NAMALWA (cell line): ENCODE data around the gene RNU1-3.
"Not testable (repeated sequence)": the region's sequence is repeated elsewhere in the genome, so short reads cannot be mapped to it uniquely, and the experiment has no call there.

Source experiments
- DNase-seq: peaks from one replicate; pipeline ENCODE4 v3.0.0-alpha.2; 2015; ENCODE audit warnings: low spot score

The RNU1-3 gene

GRCh38 chr1:16636551-16637195, 30.1 kb downstream of the RNU1-3 start:
- not testable (repeated sequence) for DNase-seq

DNA sequence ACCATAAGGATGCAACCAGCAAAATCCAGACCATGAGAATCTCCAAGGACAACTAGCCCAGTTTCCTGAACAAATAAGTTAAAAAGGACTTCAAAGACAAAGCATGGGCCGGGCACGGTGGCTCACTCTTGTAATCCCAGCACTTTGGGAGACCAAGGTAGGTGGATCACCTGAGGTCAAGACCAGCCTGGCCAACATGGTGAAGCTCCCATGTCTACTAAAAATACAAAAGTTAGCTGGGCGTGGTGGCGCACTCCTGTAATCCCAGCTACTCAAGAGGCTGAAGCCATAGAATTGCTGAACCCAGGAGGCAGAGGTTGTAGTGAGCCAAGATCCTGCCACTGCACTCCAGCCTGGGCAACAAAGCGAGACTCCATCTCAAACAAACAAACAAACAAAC, 30.8 kb downstream of the RNU1-3 start:
- not testable (repeated sequence) for DNase-seq

DNA sequence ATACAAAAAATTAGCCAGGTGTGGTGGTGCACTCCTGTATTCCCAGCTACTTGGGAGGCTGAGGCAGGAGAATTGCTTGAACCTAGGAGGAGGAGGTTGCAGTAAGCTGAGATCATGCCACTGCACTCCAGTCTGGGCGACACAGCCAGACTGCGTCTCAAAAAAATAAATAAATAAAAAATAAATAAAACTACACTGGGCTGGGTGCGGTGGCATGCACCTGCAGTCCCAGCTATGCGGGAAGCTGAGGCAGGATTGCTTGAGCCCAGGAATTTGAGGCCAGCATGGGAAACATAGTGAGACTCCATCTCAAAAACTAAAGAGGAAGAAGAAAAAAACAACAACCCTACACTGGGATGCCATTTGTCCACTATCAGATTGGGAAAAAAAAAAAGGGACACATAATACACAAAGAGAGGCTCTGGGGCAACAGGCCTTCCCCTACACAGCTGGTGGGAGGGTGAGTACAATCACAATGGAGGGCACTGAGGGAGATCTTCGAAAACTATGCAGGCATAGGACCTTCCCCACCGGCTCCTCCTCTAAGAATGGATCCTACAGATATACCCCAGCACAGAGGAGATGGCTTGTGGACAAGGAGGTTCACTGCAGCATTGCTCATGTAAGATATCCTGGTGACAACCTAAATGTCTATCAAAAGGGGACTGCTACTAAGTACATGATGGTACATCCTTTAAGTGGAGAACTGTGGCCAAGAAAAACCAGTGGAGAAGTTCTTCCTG, 33.0 kb downstream of the RNU1-3 start:
- DNase-seq, result not testable (repeated sequence)

- DNase-seq, result not testable (repeated sequence)
Measured at GRCh38 chr1:16632044-16632850, 34.5 kb downstream of the RNU1-3 start.

DNA sequence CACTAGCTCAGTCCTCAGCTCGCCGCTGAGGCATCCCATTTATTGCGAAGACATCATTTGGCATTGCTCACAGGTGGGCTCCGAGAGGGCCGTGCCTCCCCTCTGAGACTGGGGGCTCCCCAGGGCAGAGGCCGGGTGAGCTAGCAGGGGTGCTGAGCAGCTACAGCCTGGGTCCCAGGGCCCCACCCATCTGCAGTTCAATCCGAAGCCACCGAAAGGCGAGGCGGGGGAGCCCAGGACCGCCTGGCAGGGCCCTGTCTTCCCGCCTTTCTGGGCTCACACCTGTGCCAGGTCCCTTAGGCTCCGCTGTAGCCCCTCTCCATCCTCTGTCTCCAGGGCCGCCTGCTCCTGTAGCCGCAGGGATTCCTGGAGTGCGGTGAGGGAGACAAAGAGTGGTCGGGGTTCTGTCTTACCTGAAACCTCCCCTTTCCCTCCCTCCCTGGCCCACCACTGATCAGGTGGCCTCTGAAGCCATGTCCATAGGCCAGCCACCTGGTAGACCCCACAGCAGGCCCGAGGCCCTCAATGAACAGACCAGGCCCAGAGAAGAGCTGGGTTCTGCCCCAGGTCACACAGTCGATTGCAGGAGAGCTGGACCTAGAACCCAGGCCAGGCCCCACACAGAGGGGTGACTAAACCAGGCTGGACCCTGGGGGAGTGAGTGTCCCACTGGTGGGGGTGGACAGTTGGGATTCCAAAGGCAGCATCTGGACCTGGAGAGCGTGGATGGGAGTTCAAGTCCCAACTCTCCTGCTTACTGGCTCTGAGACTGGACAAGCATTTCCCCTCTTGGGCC, 35.3 kb downstream of the RNU1-3 start:
- DNase-seq, result no peak

GRCh38 chr1:16630661-16631247, 36.0 kb downstream of the RNU1-3 start:
- DNase-seq, result no peak

- DNase-seq, result not testable (repeated sequence)
Measured at GRCh38 chr1:16629916-16630530, 36.7 kb downstream of the RNU1-3 start.

DNA sequence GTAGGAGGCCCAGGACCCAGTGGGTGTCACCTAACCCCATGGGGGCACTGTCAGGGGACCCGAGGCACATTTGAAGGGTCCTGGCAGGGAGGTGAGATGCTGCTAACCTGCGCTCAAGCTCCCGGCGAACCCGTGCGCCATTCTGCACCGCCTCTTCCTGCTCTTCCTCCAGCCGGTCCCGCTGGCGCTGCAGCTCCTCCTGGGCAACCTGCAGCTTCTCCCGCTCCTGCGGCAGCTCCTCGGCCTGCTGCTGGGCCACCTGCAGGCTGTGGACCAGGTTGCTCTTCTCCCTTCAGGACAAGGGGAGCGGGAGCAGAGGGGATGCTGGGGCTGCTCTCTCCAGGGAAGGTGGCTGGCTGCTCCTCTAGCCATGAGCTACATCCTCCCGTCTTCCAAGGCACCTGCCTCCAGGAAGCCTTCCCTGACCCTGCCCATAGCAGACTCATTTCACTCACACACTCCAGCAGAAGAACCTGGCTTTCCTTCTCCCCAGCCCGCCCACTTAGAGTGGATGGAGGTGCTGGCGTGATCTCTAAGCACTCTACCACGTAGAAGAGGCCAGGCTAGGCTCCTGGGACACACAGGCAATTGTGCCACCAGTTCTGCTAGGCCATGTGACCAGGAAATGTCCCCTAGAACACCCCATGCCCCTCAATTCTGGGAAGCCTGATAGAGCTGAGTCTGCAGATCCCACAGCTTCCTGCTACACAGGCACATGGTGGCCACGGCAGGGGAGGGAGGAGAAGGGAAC, 38.2 kb downstream of the RNU1-3 start:
- peak; percentile 55 for DNase-seq

DNA sequence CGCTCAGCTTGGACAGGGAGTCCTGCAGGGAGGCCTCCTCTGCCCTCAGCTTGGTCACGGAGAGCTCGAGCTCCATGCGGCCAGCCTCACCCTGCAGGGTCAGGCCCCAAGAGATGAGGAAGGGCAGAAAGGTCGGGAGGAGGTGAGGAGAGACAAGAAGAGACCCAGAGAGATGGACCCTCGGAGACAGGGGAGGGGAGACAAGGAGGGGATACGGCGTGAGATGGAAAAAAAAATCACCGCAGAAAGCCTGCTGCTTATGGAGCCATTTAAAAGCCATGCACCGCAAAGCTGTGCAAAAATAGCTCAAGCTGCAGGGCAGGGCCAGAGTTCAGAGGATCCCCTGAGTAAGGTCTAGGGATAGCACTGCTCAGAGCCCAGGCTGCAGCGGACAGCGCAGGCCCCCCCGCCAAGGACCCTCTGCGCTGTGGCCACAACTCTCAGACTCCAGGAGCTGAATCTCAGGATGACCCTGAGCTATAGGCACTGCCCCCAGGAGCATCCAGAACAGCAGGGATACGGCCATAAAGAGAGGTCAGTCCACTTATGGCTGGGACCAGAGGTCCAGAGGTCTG, 40.3 kb downstream of the RNU1-3 start:
- DNase-seq, result not testable (repeated sequence)

DNA sequence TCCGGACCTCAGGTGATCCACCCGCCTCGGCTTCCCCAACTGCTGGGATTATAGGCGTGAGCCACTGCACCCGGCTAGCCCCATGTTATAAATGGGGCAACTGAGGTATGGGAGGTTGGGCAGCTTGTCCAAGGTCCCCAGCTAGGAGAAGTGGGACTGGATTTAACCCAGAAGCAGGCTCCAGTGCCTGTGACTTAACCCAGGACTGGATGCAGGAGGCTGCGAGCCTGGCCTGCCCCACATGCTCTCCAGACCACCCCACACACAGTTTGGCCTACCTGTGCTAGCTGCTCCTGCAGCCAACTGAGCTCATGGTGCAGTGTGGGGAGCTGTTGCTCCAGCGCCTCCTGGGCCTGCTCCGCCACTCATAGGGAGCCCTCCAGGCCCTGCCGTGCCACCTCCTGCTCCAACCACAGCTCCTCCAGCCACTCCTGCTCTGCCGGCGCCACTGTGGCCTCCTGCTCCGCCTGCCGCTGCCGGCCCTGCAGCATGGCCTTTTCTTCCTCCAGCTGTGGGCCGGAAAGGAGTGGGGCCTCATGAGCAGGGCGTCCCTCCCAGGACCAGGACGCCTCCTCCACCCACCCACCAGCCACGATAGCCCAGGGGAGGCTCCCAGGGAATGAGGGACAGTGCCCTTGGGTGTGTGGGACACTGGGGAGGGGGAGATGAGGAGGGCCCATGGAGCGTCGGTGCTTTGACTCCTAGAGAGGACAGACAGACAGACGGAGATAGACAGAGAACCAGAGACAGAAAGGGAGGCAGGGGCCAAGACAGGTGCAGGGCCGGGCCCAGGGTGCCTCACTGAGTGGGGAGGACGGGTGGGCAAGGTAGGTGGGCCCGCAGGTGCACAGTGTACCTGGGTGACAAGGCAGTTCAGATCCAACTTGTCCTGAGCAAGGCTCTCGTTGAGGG, 41.0 kb downstream of the RNU1-3 start:
- DNase-seq, result no peak

- peak; percentile 95 for DNase-seq
Measured at GRCh38 chr1:16623812-16624719, 42.7 kb downstream of the RNU1-3 start.

DNA sequence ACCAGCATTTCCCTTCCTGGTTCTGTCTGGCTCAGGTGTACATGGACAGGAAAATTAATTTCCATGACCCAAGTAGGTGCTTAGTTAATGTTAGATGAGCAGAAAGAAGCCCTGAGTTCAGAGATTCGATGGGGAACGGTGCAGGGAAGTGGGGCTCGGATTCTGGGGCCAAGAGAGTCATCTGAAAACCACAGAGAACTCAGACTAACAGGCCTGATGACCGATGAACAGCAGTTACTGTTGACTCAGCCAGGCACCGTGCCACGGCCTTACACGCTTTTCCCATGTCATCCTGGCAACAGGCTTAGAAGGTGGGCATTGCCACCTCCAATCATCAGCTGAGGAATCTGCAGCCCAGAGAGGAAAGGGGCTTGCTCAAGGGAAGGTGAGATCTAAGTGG, 43.4 kb downstream of the RNU1-3 start:
- peak; percentile 49 for DNase-seq

DNA sequence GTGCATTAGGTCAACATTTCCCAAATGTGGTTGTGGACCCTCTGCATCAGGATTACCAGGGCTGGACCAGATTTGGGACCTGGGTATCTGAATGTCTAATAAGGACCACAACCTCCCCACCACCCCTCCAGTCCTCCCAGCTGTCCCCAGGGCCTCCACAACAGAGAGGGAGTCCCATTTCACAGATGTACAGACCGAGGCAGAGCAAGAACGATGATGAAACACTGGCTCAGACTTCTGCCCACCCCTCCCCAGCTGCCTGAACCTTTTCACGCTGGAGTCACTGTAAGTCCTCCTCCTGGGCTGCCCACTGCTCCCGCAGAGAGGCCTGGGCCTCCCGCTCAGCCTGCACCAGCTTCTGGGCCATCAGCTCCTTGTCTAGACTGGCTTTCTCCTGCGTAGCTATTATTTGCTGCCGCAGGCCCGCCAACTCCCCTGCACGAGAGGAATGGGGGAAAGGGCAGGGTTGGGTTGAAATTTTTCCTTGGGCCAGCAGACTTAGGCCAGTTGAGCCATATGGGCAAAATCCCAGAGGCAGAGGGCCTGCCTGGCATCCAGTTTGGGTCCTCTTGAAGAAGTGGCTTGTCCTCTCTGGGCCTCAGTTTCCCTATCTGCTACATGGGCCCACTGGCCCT, 45.0 kb downstream of the RNU1-3 start:
- DNase-seq, result peak; percentile 55

- no peak for DNase-seq
Measured at GRCh38 chr1:16621300-16621658, 45.5 kb downstream of the RNU1-3 start.

DNA sequence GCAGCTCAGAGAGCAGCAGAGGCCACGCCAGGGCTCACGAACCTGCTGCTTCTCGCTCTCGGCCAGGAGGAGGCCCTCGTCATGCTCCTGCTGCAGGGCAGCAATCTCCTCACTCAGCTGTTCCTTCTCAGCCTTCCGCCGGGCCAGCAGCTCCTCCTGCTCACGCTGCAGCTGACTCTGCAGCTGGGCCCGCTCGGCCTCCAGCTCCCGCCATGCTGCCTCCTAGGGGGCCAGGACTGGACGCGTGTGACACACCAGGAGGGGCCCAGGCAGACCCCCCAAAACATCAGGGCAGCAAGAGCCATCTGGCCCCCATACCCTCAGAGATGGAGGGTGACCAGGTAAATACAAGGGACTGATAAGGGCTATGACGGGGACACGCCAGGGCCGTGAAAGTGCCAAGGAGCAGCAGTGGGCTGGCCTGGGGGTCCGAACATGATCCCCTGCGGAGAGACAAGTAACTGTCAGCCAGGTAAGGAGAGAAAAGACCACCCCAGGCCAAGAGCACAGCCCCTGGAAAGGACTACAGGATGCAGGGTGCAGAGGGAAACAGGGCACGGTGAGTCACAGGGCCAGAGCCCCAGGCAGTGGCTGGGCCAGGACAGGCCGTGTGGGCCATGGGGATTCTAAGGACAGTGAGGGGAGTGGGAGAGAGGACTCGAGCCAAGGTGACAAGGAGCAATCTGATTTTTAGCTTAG, 46.8 kb downstream of the RNU1-3 start:
- not testable (repeated sequence) for DNase-seq

GRCh38 chr1:16618719-16619118, 48.0 kb downstream of the RNU1-3 start:
- DNase-seq, result no peak
